ENCODE measurements around the gene GABRG3. TPM values are rescaled to one million over a fixed set of nuclear protein-coding genes. Genes with fewer than 3 reads are reported as not detected.

Gene GABRG3
- total RNA-seq, 3 donors from 2014 or later (not counting 1 experiment from before 2014, with no cell fraction given): not detected

DNA sequence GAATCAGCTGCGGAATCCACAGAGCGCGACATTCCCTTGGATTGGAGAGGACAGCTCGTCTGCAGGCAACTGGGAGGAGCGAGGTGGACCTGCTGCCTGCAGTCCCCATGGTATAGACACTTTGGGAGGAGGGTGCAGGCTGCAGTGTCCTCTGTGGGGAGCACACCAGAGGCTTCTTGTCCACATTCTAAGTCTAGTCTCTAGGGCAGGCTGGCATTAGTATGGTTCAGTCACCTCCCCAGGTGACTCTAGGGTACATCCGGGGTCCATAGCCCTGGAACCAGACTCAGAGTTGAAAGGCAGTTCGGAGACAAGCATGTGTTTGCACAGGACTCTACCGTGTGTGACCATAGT lies 118.2 kb downstream of the GABRG3 start:
- no peaks in the 10 kb centered on the region for H3K4me1 ChIP-seq (ENCODE audit: control insufficient read depth, insufficient read depth, low read length)
- no peaks in the 10 kb centered on the region for H3K27me3 Mint-ChIP-seq (ENCODE audit: low read depth in 2 of 2)
- DNase-seq (no peak), ATAC-seq (no peak)
- H3K9me3 Mint-ChIP-seq: peaks cover 0 to 2% of the 10 kb centered on the region in 2 donors
- peaks cover 9% of the 10 kb centered on the region for H3K9me3 ChIP-seq (ENCODE audit: control insufficient read depth, insufficient read depth, low read length)
- no peaks in the 10 kb centered on the region for H3K27me3 ChIP-seq (ENCODE audit: control insufficient read depth, insufficient read depth, low read length)
- intact Hi-C loops (cut with micrococcal nuclease): no loop called here
- no peaks in the 10 kb centered on the region for H3K36me3 ChIP-seq (ENCODE audit: control insufficient read depth, insufficient read depth, low read length)
- TF ChIP-seq, protein P1, sequence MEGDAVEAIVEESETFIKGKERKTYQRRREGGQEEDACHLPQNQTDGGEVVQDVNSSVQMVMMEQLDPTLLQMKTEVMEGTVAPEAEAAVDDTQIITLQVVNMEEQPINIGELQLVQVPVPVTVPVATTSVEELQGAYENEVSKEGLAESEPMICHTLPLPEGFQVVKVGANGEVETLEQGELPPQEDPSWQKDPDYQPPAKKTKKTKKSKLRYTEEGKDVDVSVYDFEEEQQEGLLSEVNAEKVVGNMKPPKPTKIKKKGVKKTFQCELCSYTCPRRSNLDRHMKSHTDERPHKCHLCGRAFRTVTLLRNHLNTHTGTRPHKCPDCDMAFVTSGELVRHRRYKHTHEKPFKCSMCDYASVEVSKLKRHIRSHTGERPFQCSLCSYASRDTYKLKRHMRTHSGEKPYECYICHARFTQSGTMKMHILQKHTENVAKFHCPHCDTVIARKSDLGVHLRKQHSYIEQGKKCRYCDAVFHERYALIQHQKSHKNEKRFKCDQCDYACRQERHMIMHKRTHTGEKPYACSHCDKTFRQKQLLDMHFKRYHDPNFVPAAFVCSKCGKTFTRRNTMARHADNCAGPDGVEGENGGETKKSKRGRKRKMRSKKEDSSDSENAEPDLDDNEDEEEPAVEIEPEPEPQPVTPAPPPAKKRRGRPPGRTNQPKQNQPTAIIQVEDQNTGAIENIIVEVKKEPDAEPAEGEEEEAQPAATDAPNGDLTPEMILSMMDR (IDR thresholded peaks at IDR 0.05): no peak
- no peak overlapping the region for H3K27ac Mint-ChIP-seq
- H3K27ac ChIP-seq (ENCODE audit: low read length): no peak overlapping the region
- no peak overlapping the region for H3K4me3 ChIP-seq (ENCODE audit: low read length)
- no peaks in the 10 kb centered on the region for H3K36me3 Mint-ChIP-seq
- H3K4me3 Mint-ChIP-seq: no peak overlapping the region
- no peaks in the 10 kb centered on the region for H3K4me1 Mint-ChIP-seq
- 93% methylated on average over 8 of the region's 8 CpGs for WGBS (ENCODE audit: insufficient coverage)

GRCh38 chr15:27089676-27090075 lies 118.7 kb downstream of the GABRG3 start:
- intact Hi-C loops (cut with micrococcal nuclease): no loop called here
- Mint-ChIP-seq H3K4me3 (no peak overlapping the region), H3K36me3 (no peaks in the 10 kb centered on the region), H3K9me3 (peaks cover 0 to 5% of the 10 kb centered on the region in 2 donors), H3K4me1 (no peaks in the 10 kb centered on the region), H3K27me3 (ENCODE audit: low read depth in 2 of 2) (no peaks in the 10 kb centered on the region), H3K27ac (no peak overlapping the region)
- 96% methylated on average over 5 of the region's 5 CpGs for WGBS (ENCODE audit: insufficient coverage)
- no peaks in the 10 kb centered on the region for H3K36me3 ChIP-seq (ENCODE audit: control insufficient read depth, insufficient read depth, low read length)
- no peaks in the 10 kb centered on the region for H3K4me1 ChIP-seq (ENCODE audit: control insufficient read depth, insufficient read depth, low read length)
- no peak for DNase-seq
- TF ChIP-seq, protein P1 (IDR thresholded peaks at IDR 0.05): no peak
- no peak for ATAC-seq
- peaks cover 9% of the 10 kb centered on the region for H3K9me3 ChIP-seq (ENCODE audit: control insufficient read depth, insufficient read depth, low read length)
- no peaks in the 10 kb centered on the region for H3K27me3 ChIP-seq (ENCODE audit: control insufficient read depth, insufficient read depth, low read length)
- H3K4me3 ChIP-seq (ENCODE audit: low read length): no peak overlapping the region
- no peak overlapping the region for H3K27ac ChIP-seq (ENCODE audit: low read length)

- Mint-ChIP-seq H3K27me3 (ENCODE audit: low read depth in 2 of 2) (no peaks in the 10 kb centered on the region), H3K27ac (no peak overlapping the region), H3K36me3 (no peaks in the 10 kb centered on the region), H3K9me3 (peaks cover 3 to 5% of the 10 kb centered on the region in 2 donors), H3K4me1 (no peaks in the 10 kb centered on the region), H3K4me3 (no peak overlapping the region)
- TF ChIP-seq, protein P1 (IDR thresholded peaks at IDR 0.05): no peak
- intact Hi-C loops (cut with micrococcal nuclease): no loop called here
- Histone ChIP-seq H3K27me3 (ENCODE audit: control insufficient read depth, insufficient read depth, low read length) (no peaks in the 10 kb centered on the region), H3K27ac (ENCODE audit: low read length) (no peak overlapping the region), H3K4me3 (ENCODE audit: low read length) (no peak overlapping the region), H3K36me3 (ENCODE audit: control insufficient read depth, insufficient read depth, low read length) (no peaks in the 10 kb centered on the region), H3K4me1 (ENCODE audit: control insufficient read depth, insufficient read depth, low read length) (no peaks in the 10 kb centered on the region), H3K9me3 (ENCODE audit: control insufficient read depth, insufficient read depth, low read length) (peaks cover 9% of the 10 kb centered on the region)
- WGBS (ENCODE audit: insufficient coverage): 73% methylated on average over 9 of the region's 9 CpGs
- no peak for ATAC-seq
- DNase-seq: no peak
Observed at GRCh38 chr15:27091270-27091940, 120.4 kb downstream of the GABRG3 start.

GRCh38 chr15:27092390-27092789 lies 121.4 kb downstream of the GABRG3 start:
- no peak overlapping the region for H3K4me3 ChIP-seq (ENCODE audit: low read length)
- H3K27ac Mint-ChIP-seq: no peak overlapping the region
- no peaks in the 10 kb centered on the region for H3K27me3 Mint-ChIP-seq (ENCODE audit: low read depth in 2 of 2)
- H3K27me3 ChIP-seq (ENCODE audit: control insufficient read depth, insufficient read depth, low read length): no peaks in the 10 kb centered on the region
- TF ChIP-seq, protein P1 (IDR thresholded peaks at IDR 0.05): no peak
- WGBS (ENCODE audit: insufficient coverage): 91% methylated on average over 10 of the region's 10 CpGs
- no peaks in the 10 kb centered on the region for H3K36me3 Mint-ChIP-seq
- H3K4me1 Mint-ChIP-seq: no peaks in the 10 kb centered on the region
- peaks cover 3 to 5% of the 10 kb centered on the region in 2 donors for H3K9me3 Mint-ChIP-seq
- no peaks in the 10 kb centered on the region for H3K4me1 ChIP-seq (ENCODE audit: control insufficient read depth, insufficient read depth, low read length)
- intact Hi-C loops (cut with micrococcal nuclease): no loop called here
- DNase-seq (no peak), ATAC-seq (no peak)
- peaks cover 9% of the 10 kb centered on the region for H3K9me3 ChIP-seq (ENCODE audit: control insufficient read depth, insufficient read depth, low read length)
- no peaks in the 10 kb centered on the region for H3K36me3 ChIP-seq (ENCODE audit: control insufficient read depth, insufficient read depth, low read length)
- no peak overlapping the region for H3K27ac ChIP-seq (ENCODE audit: low read length)
- H3K4me3 Mint-ChIP-seq: no peak overlapping the region
